Coronary artery (tissue), 2 donors: ENCODE results near the gene BACH2.

ENCODE experiments used
- DNase-seq: peaks from one replicate; pipeline ENCODE4 v3.0.0-alpha.2; 2017; ENCODE audit warnings: low spot score
- H3K27ac ChIP-seq, 2 donors: fragments of 200-600 bp; sonication (generic); one replicate each; pipeline ENCODE4 v1.5.1; 2016 to 2019
- H3K4me3 ChIP-seq: fragments of 200-600 bp; sonication (generic); 2 replicates; pipeline ENCODE4 v1.5.1; 2016; ENCODE audit warnings: mild to moderate bottlenecking, moderate library complexity
- TF ChIP-seq, protein P1 (sequence below): fragments of 200-600 bp; sonication (generic); IDR thresholded peaks from one replicate; pipeline ENCODE4 v1.5.1; 2019; ENCODE audit warnings: antibody characterized with exemption

The BACH2 gene

DNA sequence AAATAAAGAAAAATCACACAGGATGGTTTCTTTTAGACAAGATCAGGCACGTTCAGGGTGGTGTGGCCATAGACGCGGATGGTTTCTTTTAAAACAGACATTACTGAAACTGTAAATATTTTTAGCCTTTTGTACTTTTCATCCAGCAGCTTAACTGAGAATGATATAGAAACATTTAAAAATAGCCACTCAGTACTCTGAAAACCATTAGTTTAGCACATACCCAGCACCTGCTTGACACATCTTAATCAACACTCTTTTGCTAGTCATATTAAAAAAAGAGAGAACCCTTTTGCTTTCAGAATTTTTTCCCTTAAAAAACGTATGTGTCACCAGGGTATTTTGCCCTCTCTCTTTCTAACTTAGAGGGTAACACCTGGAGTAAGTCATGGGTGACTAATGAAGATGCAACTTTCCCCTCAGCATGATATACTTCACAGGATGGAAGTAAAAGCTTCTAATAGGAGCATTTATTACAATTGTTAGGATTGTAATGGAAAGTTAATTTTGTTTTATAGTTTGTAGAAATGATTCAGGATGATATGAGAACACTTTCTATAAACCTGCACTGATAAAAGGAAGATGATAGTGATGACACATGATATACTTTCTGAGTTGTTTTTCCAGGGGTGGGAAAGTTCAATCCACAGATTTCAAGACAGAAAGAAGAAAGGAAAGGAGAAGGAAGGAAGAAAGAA, 45.2 kb downstream of the BACH2 start:
- H3K27ac ChIP-seq = no peak overlapping the region
- no peak for DNase-seq
- TF ChIP-seq, protein P1, sequence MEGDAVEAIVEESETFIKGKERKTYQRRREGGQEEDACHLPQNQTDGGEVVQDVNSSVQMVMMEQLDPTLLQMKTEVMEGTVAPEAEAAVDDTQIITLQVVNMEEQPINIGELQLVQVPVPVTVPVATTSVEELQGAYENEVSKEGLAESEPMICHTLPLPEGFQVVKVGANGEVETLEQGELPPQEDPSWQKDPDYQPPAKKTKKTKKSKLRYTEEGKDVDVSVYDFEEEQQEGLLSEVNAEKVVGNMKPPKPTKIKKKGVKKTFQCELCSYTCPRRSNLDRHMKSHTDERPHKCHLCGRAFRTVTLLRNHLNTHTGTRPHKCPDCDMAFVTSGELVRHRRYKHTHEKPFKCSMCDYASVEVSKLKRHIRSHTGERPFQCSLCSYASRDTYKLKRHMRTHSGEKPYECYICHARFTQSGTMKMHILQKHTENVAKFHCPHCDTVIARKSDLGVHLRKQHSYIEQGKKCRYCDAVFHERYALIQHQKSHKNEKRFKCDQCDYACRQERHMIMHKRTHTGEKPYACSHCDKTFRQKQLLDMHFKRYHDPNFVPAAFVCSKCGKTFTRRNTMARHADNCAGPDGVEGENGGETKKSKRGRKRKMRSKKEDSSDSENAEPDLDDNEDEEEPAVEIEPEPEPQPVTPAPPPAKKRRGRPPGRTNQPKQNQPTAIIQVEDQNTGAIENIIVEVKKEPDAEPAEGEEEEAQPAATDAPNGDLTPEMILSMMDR = no peak
- no peak overlapping the region for H3K4me3 ChIP-seq

DNA sequence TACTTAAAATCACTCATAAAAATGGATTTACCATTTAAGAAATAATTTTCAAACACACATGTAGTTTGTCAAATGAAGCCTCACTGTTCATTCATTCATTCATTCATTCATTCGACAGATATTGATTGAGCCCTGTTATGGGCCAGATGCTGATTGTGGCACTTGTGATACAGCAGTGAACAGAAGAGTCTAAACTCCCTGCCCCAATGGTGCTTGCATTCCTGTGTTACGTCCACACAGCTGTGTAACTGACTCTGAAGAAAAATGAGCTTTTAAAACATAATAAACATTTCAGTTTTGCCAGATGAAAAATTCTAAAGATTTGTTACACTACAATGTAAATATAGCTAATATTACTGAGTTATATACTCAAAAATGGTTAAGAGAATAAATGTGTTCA, 46.2 kb downstream of the BACH2 start:
- Histone ChIP-seq H3K4me3 (no peak overlapping the region), H3K27ac (no peak overlapping the region)
- no peak for DNase-seq
- TF ChIP-seq, protein P1 = no peak

DNA sequence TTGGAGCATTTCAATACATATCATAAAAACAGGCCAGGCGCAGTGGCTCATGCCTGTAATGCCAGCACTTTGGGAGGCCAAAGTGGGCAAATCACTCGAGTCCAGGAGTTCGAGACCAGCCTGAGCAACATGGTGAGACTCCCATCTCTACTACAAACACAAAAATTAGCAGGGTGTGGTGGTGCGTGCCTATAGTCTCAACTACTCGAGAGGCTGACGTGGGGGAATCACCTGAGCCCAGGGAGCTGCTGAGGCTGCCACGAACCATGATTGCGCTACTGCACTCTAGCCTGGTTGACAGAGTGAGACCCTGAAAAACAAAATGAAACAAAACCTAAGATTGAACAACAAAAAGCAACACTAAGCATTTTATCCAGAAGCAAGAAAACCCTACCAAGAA, 47.2 kb downstream of the BACH2 start:
- no peak for DNase-seq
- Histone ChIP-seq H3K27ac (no peak overlapping the region), H3K4me3 (no peak overlapping the region)
- TF ChIP-seq, protein P1 = no peak

DNA sequence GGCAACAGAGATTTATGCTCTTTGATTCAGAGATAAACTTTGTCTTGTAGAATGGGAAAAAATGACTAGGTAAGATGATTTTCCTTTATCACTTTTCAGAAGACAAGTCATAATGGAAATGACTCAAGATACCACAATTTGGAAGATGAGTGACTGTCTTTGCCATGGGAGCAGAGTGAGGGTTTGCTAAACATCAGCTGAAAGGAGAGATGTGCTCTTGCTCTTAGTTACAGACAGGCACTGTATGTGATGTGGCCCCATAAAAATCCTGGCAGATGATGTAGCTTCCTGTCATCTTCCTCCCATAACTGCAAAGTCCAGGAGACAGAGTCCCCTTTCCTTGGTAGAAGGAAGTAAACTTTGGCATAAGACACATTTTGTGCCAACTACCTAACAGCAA, 47.6 kb downstream of the BACH2 start:
- no peak overlapping the region for H3K27ac ChIP-seq
- H3K4me3 ChIP-seq = no peak overlapping the region
- TF ChIP-seq, protein P1 = no peak
- DNase-seq = no peak

- Histone ChIP-seq H3K4me3 (no peak overlapping the region), H3K27ac (no peak overlapping the region)
- TF ChIP-seq, protein P1 = no peak
- no peak for DNase-seq
Observed at GRCh38 chr6:90247262-90247661, 49.4 kb downstream of the BACH2 start.

DNA sequence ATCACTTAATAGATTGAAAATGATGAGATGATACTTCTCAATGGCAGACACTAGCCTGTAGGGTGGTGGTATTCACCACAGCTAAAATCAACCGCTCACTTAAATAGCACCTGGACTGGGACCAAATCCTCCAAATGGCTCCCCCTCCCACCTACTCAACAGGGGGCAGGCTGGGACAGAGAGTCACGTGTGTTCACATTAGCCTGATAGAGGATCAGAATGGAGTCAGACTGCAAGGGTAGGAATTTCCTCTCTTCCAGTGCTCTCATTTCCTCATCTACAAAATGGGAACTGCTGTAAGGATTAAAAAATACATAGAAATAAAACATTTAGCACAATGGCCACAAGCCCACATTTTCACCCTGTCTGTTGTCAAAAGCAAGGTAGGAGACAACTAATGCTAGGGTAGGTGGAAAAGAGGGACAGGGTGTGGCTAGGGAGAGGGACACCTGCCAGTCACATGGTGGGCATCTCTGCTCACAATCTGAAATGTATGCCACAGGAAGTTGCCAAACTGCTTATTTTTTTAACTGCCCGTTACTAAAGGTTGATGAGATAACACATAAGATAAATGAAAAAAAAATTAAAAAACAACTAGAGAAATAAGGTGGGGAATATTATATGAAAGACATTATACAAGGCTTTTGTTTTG, 55.3 kb downstream of the BACH2 start:
- no peak for DNase-seq
- no peak overlapping the region for H3K27ac ChIP-seq
- TF ChIP-seq, protein P1 = no peak
- H3K4me3 ChIP-seq = no peak overlapping the region
